GM19035 (cell line): Measurements from ENCODE around the gene SAMD7.

Source experiments
- ATAC-seq: cut with Tn5 transposase; IDR thresholded peaks from one replicate; pipeline ENCODE4 v1.9.1; 2021; ENCODE audit not compliant: unreplicated experiment

The SAMD7 gene

DNA sequence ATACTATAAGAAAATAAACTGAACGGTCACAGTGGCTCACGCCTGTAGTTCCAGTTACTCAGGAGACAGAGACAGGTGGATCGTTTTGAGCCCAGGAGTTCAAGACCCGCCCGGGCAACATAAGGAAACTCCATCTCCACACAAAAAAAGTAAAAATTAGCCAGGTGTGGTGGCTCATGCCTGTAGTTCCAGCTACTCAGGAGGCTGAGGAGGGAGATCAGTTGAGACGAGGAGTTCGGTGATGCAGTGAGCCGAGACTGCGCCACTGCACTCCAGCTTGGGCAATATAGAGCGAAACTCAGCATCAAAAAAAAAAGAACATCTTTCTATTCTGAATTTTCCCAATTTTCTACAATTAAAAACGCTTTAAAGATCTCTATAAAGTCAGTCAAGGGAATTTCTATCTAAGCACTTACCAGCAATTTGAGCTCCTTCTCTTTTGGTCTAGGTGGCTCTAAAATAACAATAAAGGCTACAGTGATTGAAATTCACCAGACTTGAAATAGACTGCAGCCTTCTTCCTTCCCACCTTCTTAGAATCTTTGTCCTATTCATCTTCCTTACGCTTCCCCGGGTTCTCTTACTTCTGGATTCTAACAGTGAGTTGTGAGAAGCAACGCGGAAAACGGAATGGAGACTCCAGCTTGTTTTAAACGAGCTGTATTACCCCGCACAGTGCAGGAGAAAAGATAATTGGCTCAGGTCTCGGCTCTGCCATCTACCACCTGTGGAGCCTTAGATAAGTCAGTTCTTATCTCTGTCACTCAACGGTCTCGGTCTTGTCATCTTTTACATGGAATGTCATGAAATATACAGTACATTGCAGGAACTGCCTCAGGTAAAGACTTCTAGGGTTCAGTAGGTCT lies 54.4 kb downstream of the SAMD7 start:
- peak; percentile 36 for ATAC-seq

DNA sequence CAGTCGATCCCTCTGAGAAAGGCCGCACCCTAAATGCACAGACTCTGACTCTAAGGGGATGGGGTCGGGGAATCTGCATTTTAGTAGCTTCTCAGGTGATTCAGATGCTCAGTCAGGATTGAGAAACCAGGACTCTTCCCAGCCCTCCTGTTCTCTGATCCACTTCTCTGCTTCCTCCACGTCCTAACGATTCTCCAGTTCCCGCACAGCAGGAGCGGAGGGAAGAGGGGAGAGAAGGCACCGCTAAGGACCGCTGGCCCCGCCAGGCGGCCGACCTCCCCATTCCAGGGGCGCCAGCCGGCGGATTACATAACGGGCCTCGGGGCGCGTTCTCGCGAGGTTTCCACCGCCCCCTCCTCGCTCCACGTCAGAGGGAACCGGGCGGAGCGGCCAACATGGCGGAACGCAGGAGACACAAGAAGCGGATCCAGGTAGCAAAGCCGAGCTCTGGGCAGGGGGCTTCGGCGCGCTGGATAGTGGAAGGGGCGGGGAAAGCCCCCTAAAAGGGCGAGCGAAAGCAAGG lies 55.1 kb downstream of the SAMD7 start, which contains the start of gene SEC62:
Gene SEC62, plus strand, starts transcription at position 380 of the 523 bp plus-strand sequence. Its CDS starts 16 bp downstream, at position 396.
- peak; percentile 88 for ATAC-seq

- ATAC-seq: peak; percentile 42
Observed at GRCh38 chr3:169966951-169967915, 55.9 kb downstream of the SAMD7 start.

DNA sequence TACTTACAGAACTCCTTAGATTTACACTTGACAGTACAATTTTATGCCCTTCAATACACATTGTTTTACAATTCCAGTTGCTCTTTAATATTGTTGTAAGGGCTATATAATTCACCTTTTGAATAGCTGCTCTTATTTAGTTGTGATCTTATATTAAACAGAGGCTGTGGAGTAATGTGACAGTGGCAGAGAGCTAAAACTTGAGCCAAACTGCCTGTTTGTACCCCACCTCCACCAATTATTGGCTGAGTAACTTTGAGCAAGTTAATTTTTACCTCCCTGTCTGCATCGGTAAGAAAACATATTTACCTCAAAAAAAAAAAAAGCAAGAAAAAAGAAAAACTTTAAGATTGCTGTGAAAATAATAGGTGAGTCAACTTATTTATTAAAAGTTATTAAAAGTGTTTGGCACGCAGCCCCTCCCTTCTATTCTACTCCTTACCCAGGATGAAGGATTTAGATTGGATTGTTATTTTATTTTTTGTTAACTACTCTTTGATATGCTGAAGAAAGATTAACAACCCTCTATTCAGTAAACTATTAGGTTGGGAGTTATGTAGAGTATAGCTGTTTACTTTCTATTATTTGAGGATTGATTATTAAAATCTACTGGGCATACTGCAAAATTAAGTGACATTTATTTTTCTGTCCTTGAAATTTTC lies 57.0 kb downstream of the SAMD7 start:
- no peak for ATAC-seq

DNA sequence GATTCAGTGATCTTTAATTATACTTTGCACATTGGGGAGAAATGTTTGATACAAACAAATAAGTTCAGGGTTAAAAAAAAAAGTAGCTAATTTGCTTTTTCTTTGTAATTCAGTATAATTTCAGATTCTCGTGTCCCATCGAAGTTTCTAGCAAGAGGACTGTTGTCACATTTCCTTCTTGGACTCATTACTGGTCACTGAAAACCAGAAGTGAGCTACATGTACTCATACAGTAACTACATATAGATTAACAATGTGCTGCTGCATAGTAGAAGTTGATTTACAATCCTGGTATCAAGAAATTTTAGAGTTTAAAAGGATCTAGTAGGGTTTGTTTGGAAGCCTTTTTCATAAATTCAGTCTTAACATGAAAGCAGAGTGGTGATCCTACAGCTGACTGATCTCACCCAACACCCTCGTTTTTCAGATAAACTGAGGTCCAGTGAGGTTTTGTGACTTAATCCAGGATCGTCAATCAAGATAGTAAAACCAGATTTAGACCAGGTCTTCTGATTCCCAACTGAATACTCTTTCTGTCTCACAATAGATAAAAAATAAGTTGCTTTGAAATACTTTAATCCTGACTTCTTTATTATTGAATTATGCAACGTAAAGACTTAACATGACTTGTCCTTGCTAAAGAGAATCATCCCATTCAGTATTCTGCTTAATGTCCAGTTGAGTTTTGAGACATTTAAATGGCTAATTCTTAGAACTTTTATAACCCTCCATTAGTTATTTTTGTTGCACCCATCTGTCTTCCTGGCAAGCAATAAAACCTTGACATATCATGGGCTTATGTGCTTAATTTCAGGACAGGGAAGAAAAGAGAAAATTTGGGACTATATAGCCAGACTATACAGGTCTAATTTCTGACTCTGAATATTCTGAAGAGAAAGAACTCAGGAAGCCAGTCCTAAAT lies 58.1 kb downstream of the SAMD7 start:
- no peak for ATAC-seq

DNA sequence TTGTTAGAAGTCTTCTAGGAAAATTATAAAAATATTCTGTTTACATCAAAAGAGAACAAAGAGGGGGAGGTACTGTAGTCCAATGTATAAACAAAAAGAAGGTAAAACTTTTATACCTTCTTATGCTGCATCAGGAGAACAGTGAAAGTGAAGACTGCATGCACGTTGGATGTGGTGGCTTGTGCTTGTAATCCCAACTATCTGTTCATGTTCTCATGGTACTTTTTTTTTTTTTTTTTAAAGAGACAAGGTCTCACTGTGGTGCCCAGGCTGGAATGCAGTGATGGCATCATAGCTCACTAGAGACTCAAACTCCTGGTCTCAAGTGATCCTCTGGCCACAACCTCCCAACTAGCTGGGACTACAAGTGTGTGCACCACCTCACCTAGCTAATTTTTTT lies 59.5 kb downstream of the SAMD7 start:
- ATAC-seq: no peak

GRCh38 chr3:169971522-169971921 lies 60.1 kb downstream of the SAMD7 start:
- ATAC-seq: no peak

- ATAC-seq: no peak
Observed at GRCh38 chr3:169980055-169980454, 68.7 kb downstream of the SAMD7 start.

DNA sequence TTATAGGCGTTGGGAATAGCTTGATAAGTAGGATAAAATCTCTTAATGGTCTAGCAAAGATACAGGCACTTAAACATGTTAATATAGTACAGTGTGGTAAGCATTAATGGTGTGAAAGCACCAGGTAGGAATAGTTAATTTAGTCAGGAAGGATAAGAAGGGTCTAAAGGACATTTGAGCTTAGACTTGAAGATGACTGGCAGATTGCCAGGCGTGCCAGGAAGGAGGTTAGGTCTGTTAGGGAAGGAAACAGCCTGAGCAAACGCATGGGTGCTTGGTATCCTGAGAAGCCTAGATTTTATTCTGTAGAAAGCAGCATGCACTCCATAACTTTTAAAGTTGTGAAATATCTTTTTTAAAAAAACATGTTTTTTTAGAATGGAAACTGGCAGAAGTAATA lies 72.9 kb downstream of the SAMD7 start:
- no peak for ATAC-seq
